Measurements from ENCODE around the gene MEF2C. TPM values are rescaled to one million over a fixed set of nuclear protein-coding genes. Genes with fewer than 3 reads are reported as not detected.

The MEF2C gene
- polyA plus RNA-seq, 1 donor (not counting 4 experiments of a cell fraction or from before 2014, with no cell fraction given) = 0.10 TPM

- peak overlapping the region in 2 of 3 experiments; percentile 57 to 65 for H3K4me3 ChIP-seq (ENCODE audit: control insufficient read depth in 2 of 3, extremely low read depth in 1 of 3, insufficient read depth in 2 of 3, low read depth in 1 of 3, low read length in 3 of 3)
- FAIRE-seq = peak; percentile 56
- peak overlapping the region; percentile 79 for H3K4me2 ChIP-seq (ENCODE audit: control insufficient read depth, extremely low read depth, insufficient read depth, low read depth, low read length)
- H3K79me2 ChIP-seq (ENCODE audit: control insufficient read depth, insufficient read depth, low read length) = no peaks in the 10 kb centered on the region
- H3K9ac ChIP-seq (ENCODE audit: control insufficient read depth, extremely low read depth, insufficient read depth, low read length) = no peak overlapping the region
- no peaks in the 10 kb centered on the region for H3K9me1 ChIP-seq (ENCODE audit: control insufficient read depth, extremely low read depth, insufficient read depth, low read length)
- no peaks in the 10 kb centered on the region for H4K20me1 ChIP-seq (ENCODE audit: control insufficient read depth, extremely low read depth, insufficient read depth, low read length)
- H3K4me1 ChIP-seq (ENCODE audit: control insufficient read depth, extremely low read depth, insufficient read depth, low read length) = peaks cover 12% of the 10 kb centered on the region
- TF ChIP-seq EZH2 (IDR thresholded peaks at IDR 0.05; ENCODE audit: low read length) = no peak
- TF ChIP-seq CTCF (optimal IDR thresholded peaks at IDR 0.05 in 1 of 3, IDR thresholded peaks at IDR 0.05 in 1 of 3, conservative IDR thresholded peaks at IDR 0.05 in 1 of 3; ENCODE audit: extremely low read depth in 1 of 3, insufficient read depth in 2 of 3, low read length in 3 of 3) = no peak
- no peaks in the 10 kb centered on the region for H3K36me3 ChIP-seq (ENCODE audit: control insufficient read depth in 2 of 2, extremely low read depth in 1 of 2, insufficient read depth in 2 of 2, low read length in 2 of 2)
- dilution Hi-C loops (cut with MboI; ENCODE audit: extremely low pct_ligation_motif_present, low sequenced_read_pairs) = no loop called here
- DNase-seq (ENCODE audit: low read depth, low spot score) = no peak
- H3K27ac ChIP-seq (ENCODE audit: control insufficient read depth, insufficient read depth, low read length) = no peak overlapping the region
- H3K9me3 ChIP-seq (ENCODE audit: control insufficient read depth, low read depth, low read length) = no peaks in the 10 kb centered on the region
- peak overlapping the region; percentile 31 for H2AFZ ChIP-seq (ENCODE audit: control insufficient read depth, low read length)
- H3K27me3 ChIP-seq (ENCODE audit: control insufficient read depth, extremely low read depth, insufficient read depth, low read length) = peaks cover 26% of the 10 kb centered on the region
These were observed 527 bp downstream of the MEF2C start for GRCh38 chr5:88882276-88883038.

- peaks cover 26% of the 10 kb centered on the region for H3K27me3 ChIP-seq (ENCODE audit: control insufficient read depth, extremely low read depth, insufficient read depth, low read length)
- no peak for DNase-seq (ENCODE audit: low read depth, low spot score)
- no peak for FAIRE-seq
- no peaks in the 10 kb centered on the region for H3K9me3 ChIP-seq (ENCODE audit: control insufficient read depth, low read depth, low read length)
- no peak overlapping the region for H3K9ac ChIP-seq (ENCODE audit: control insufficient read depth, extremely low read depth, insufficient read depth, low read length)
- TF ChIP-seq EZH2 (IDR thresholded peaks at IDR 0.05; ENCODE audit: low read length) (no peak), CTCF (optimal IDR thresholded peaks at IDR 0.05 in 1 of 3, IDR thresholded peaks at IDR 0.05 in 1 of 3, conservative IDR thresholded peaks at IDR 0.05 in 1 of 3; ENCODE audit: extremely low read depth in 1 of 3, insufficient read depth in 2 of 3, low read length in 3 of 3) (no peak)
- dilution Hi-C loops (cut with MboI; ENCODE audit: extremely low pct_ligation_motif_present, low sequenced_read_pairs) = no loop called here
- H3K79me2 ChIP-seq (ENCODE audit: control insufficient read depth, insufficient read depth, low read length) = no peaks in the 10 kb centered on the region
- peaks cover 12% of the 10 kb centered on the region for H3K4me1 ChIP-seq (ENCODE audit: control insufficient read depth, extremely low read depth, insufficient read depth, low read length)
- H3K36me3 ChIP-seq (ENCODE audit: control insufficient read depth in 2 of 2, extremely low read depth in 1 of 2, insufficient read depth in 2 of 2, low read length in 2 of 2) = no peaks in the 10 kb centered on the region
- H4K20me1 ChIP-seq (ENCODE audit: control insufficient read depth, extremely low read depth, insufficient read depth, low read length) = no peaks in the 10 kb centered on the region
- no peak overlapping the region for H2AFZ ChIP-seq (ENCODE audit: control insufficient read depth, low read length)
- no peak overlapping the region for H3K4me2 ChIP-seq (ENCODE audit: control insufficient read depth, extremely low read depth, insufficient read depth, low read depth, low read length)
- no peaks in the 10 kb centered on the region for H3K9me1 ChIP-seq (ENCODE audit: control insufficient read depth, extremely low read depth, insufficient read depth, low read length)
- no peak overlapping the region for H3K27ac ChIP-seq (ENCODE audit: control insufficient read depth, insufficient read depth, low read length)
- no peak overlapping the region for H3K4me3 ChIP-seq (ENCODE audit: control insufficient read depth in 2 of 3, extremely low read depth in 1 of 3, insufficient read depth in 2 of 3, low read depth in 1 of 3, low read length in 3 of 3)
These were observed 1.4 kb downstream of the MEF2C start for GRCh38 chr5:88881571-88881971.

All from keratinocyte (primary cell).